Body of pancreas (tissue), 4 donors: ENCODE results near the gene NPPC.

Experiments
- CTCF ChIP-seq, 7 experiments: fragments of 450-650 bp in 4 of 7; fragments of 200-600 bp in 3 of 7; sonication (generic) in 3 of 7; IDR thresholded peaks; one replicate each; pipeline ENCODE4 v1.5.1; 2016 to 2019; ENCODE audit warnings: antibody characterized with exemption in 7 of 7
- POLR2A ChIP-seq, 3 donors: fragments of 450-650 bp; IDR thresholded peaks; one replicate each; pipeline ENCODE4 v1.6.1; 2016; ENCODE audit warnings: antibody characterized with exemption in 3 of 3, mild to moderate bottlenecking in 2 of 3

GRCh38 chr2:231966886-231967285 lies 40.7 kb upstream of the NPPC start:
- TF ChIP-seq CTCF (IDR thresholded peaks at IDR 0.05) (no peak), POLR2A (IDR thresholded peaks at IDR 0.05) (no peak)
